ENCODE results near the gene VWA3A.
"Not testable (repeated sequence)": the region's sequence is repeated elsewhere in the genome, so short reads cannot be mapped to it uniquely, and the experiment has no call there.

VWA3A gene

DNA sequence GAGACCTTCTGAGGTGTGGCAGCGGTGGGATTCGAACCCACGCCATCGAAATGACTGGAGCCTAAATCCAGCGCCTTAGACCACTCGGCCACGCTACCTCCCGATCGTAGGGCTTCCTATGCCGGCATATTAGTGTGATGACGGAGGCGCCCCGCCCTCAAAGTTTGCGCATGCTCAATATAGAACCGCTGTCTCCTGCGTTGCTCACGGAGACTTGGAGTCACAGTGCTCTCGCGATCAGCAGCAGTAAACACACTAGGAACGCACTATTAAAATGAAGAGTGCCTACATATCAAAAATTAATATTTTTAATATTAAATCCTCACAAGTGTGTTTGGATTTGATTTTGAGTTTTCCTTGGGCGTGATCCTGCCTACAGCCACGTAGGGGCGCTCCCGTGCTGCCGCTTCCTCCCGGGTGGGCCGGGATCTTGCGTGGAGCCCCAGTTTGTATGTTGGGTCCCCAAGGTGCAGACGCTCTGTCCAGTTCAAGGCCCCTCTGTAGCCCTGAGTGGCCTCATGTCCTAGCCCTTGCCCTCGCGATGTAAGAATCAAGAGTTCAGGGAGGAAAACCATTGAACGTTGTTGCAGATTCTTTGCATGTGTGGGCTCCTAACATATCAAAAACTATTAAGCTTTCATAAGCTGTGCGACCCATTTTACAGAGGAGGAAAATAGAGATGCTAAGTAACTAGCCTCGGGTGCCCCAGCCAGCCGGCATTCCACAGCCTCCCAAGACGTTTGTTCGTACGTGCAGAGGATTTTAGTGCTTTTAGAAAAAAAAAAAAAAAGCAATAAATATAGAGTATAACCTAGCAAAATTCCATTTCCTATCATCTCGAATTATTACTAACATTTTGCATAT lies 103.6 kb downstream of the VWA3A start:
- in situ Hi-C loops (cut with MboI; ENCODE audit: low sequenced_read_pairs) = no loop called here
- H3K4me3 ChIP-seq = peak overlapping the region; percentile 47
- no peaks in the 10 kb centered on the region for H3K36me3 ChIP-seq (replicated peaks)
- H3K9me3 ChIP-seq = no peaks in the 10 kb centered on the region
- H3K27me3 ChIP-seq (ENCODE audit: low read depth) = no peaks in the 10 kb centered on the region
- peaks cover 11% of the 10 kb centered on the region for H3K4me1 ChIP-seq
- peak; percentile 60 to 91 for DNase-seq (ENCODE audit: low spot score in 2 of 2)

DNA sequence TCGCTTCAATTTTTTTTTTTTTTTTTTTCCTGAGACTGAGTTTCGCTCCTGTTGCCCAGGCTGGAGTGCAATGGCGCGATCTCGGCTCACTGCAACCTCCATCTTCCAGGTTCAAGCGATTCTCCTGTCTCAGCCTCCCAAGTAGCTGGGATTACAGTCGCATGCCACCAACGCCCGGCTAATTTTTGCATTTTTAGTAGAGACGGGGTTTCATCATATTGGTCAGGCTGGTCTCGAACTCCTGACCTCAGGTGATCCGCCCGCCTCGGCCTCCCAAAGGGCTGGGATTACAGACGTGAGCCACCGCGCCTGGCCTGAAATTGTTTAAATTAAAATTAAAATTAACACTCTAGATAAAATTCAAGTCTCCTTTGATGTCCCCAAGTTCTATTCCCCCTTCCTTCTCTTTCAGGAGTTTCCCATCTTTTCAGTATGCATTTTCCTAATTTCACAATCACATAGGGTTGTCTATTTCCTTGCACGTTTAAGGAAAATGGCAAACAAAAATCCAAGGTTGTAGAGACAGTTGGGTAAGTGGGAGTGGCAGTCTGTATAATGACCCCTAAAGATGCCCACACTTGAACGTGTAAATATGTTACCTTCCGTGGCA lies 104.3 kb downstream of the VWA3A start:
- H3K36me3 ChIP-seq (replicated peaks); H3K9me3 ChIP-seq; in situ Hi-C loops (cut with MboI; ENCODE audit: low sequenced_read_pairs); DNase-seq (ENCODE audit: low spot score in 2 of 2); H3K27me3 ChIP-seq (ENCODE audit: low read depth): not testable (repeated sequence)
- Histone ChIP-seq H3K4me3 (peak overlapping the region; percentile 47), H3K4me1 (peaks cover 10% of the 10 kb centered on the region)

DNA sequence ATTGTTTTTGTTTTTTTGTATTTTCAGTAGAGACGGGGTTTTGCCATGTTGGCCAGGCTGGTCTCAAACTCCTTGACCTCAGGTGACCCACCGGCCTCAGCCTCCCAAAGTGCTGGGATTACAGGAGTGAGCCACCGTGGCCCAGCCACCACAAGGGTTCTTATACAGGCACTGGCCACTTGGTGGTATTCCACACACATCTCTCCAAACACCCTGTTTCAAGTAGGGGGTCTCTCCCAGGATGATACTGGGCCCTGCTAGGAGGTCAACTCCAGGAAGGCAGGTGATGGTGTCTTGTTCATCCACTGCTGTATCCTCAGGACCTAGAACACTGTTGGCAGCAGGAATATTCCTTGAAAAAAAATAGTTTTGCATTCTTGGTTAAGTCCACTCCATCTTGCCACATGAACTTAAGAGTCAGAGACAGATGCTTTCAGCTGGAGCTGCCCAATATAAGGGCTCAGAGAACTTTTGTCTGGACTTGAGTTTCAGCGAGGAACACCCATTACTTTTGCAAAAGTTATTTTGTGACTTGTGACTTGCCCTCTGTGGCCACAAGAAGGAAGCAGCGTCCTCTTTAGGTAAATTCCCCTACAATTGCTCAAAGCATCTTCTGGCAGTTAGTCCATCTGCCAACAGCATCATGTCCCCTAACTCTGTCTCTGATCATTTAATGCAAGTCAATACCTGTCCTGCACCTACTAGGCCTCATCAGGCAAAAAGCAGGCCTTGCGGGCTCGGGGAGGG lies 106.4 kb downstream of the VWA3A start:
- no peak for DNase-seq (ENCODE audit: low spot score in 2 of 2)
- no peaks in the 10 kb centered on the region for H3K27me3 ChIP-seq (ENCODE audit: low read depth)
- in situ Hi-C loops (cut with MboI; ENCODE audit: low sequenced_read_pairs) = no loop called here
- H3K4me3 ChIP-seq = no peak overlapping the region
- no peaks in the 10 kb centered on the region for H3K36me3 ChIP-seq (replicated peaks)
- no peaks in the 10 kb centered on the region for H3K4me1 ChIP-seq
- no peaks in the 10 kb centered on the region; the same call in 1 of the 2 replicates for H3K9me3 ChIP-seq

DNA sequence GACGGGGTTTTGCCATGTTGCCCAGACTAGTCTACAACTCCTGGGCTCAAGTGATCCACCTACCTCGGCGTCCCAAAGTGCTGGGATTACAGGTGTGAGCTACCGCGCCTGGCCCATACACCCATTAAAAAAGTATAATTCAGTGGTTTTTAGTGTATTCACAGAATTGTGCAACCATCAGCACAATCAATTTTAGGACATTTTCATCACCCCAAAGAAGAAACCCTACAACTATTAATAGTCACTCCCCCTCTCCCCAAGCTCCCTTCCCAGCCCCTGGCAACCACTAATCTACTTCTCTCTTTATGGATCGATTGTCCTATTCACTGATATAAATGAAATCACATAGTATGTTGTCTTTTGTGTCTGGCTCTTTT lies 109.9 kb downstream of the VWA3A start:
- no peak for DNase-seq (ENCODE audit: low spot score in 2 of 2)
- H3K4me3 ChIP-seq = no peak overlapping the region
- peaks cover 2% of the 10 kb centered on the region for H3K4me1 ChIP-seq
- peaks cover 5% of the 10 kb centered on the region; the same call in 1 of the 2 replicates for H3K36me3 ChIP-seq (replicated peaks)
- H3K27me3 ChIP-seq (ENCODE audit: low read depth) = no peaks in the 10 kb centered on the region
- in situ Hi-C loops (cut with MboI; ENCODE audit: low sequenced_read_pairs) = no loop called here
- H3K9me3 ChIP-seq = no peaks in the 10 kb centered on the region; the same call in 1 of the 2 replicates

DNA sequence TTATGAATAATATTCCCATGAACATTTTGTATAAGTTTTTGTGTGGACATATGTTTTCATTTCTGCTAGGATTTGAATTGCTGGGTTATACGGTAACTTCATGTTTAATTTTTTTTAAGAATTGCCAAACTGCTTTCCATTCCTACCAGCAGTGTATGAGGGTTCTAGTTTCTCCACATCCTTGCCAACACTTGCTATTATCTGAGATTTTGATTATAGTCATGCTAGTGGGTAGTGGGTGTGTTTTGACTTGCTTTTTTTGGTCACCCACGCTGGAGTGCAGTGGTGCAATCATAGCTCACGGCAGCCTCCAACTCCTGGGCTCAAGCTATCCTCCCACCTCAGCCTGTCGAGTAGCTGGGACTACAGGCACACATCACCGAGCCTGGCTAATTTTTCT lies 110.8 kb downstream of the VWA3A start:
- Histone ChIP-seq H3K4me1 (peaks cover 2% of the 10 kb centered on the region), H3K4me3 (no peak overlapping the region), H3K9me3 (no peaks in the 10 kb centered on the region; the same call in 1 of the 2 replicates), H3K36me3 (replicated peaks) (peaks cover 5% of the 10 kb centered on the region; the same call in 1 of the 2 replicates), H3K27me3 (ENCODE audit: low read depth) (no peaks in the 10 kb centered on the region)
- no peak for DNase-seq (ENCODE audit: low spot score in 2 of 2)
- in situ Hi-C loops (cut with MboI; ENCODE audit: low sequenced_read_pairs) = no loop called here

DNA sequence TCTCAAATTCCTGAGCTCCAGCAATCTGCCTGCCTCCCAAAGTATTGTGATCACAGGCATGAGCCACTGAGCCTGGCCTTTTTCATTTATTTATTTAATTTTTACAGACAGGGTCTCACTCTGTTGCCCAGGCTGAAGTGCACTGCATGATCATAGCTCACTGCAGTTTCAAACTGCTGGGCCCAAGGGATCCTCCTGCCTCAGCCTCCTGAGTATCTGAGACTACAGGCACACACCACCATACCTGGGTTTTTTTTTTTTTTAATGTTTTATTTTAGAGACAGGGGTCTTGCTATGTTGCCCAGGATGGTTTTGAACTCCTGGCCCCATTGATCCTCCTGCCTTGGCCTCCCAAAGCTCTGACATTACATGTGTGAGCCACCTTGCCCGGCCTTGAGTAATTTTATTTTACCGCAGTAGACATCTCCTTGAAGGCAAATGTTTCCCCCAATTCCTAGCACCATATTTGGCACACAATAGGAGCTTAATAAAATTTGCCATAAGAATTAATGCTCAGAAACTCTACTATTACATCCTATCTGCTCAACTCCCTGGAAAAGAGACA lies 111.8 kb downstream of the VWA3A start:
- no peaks in the 10 kb centered on the region for H3K27me3 ChIP-seq (ENCODE audit: low read depth)
- peaks cover 2% of the 10 kb centered on the region for H3K4me1 ChIP-seq
- DNase-seq (ENCODE audit: low spot score in 2 of 2) = no peak
- no peaks in the 10 kb centered on the region; the same call in 1 of the 2 replicates for H3K9me3 ChIP-seq
- H3K4me3 ChIP-seq = no peak overlapping the region
- in situ Hi-C loops (cut with MboI; ENCODE audit: low sequenced_read_pairs) = no loop called here
- peaks cover 5% of the 10 kb centered on the region; the same call in 1 of the 2 replicates for H3K36me3 ChIP-seq (replicated peaks)

DNA sequence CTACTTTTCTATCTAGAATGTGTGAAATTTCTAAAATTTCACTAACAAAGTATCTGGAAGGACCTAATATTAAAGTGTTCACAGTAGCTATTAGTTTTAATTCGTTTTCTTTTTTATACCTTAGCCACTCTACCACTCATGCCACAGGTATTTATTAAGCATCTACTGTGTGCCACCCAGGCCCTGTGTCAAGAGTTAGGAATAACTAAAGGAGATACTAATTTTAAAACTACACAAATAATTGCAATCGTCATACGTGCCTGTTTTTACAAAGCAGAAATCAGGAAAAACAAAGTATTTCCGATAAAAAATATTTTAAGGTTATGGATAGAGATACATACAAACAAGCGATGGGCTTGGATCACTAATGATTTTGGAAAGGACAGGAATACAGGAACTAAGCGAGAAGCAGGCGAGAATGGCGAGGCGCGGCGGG lies 113.3 kb downstream of the VWA3A start:
- Histone ChIP-seq H3K4me1 (peaks cover 2% of the 10 kb centered on the region), H3K36me3 (replicated peaks) (peaks cover 8% of the 10 kb centered on the region; the same call in 1 of the 2 replicates), H3K4me3 (peak overlapping the region; percentile 95), H3K27me3 (ENCODE audit: low read depth) (no peaks in the 10 kb centered on the region), H3K9me3 (no peaks in the 10 kb centered on the region; the same call in 1 of the 2 replicates)
- no peak for DNase-seq (ENCODE audit: low spot score in 2 of 2)
- in situ Hi-C loops (cut with MboI; ENCODE audit: low sequenced_read_pairs) = loop anchor here (5.0 kb wide), 1 partner anchor 87 kb away; no protein-coding TSS in a partner anchor

DNA sequence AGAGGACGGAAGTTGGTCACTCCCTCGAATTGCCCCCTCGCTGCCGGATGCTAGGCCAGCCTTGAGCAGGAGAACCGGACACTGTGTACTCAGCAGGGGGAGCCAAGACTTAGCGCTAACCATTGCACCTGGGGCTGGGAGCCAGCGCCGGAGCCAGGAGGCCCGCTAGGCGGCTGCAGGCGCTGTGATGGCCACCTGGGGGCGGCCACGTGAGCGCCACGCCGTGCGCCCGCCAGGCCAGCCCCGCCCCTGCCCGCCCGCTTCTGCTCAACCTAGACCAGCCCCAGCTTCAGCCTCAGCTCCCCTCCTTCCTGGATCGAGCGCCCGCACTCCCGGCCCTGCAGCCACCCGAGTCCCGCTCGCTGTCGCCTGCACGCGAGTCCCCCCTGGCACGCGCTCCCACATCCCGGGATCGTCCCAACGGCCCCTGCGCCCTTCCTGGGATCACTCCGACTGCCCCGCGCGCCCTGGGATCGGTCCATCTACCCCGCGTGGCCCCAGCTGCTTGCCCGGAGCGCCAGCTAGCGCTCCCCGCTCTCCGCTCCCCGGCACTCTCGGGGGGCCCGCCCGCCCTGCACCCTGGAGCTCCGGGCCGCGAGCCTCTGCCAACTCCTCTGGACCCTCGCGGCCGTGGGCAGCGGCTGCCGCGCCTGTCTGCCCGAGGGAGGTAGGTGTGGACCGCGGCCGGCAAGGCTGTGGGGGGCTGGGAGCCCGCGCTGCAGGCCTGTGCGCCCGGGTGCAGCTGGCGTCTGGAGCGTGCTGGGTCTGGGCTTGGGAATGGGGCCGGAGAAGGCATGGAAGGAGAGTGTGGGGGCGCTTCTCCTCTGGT lies 113.9 kb downstream of the VWA3A start, which contains the start of gene EEF2K:
TSS of gene EEF2K (plus strand) at position 266 of the 829 bp plus-strand sequence. CDS start 19,452 bp downstream, outside the sequence.
- DNase-seq (ENCODE audit: low spot score in 2 of 2) = peak; percentile 94
- H3K4me1 ChIP-seq = peaks cover 2% of the 10 kb centered on the region
- H3K4me3 ChIP-seq = peak within 1 kb of the TSS; percentile 95
- in situ Hi-C loops (cut with MboI; ENCODE audit: low sequenced_read_pairs) = loop anchor here (5.0 kb wide), 1 partner anchor 86 kb away; no protein-coding TSS in a partner anchor
- no peaks in the 10 kb centered on the region for H3K27me3 ChIP-seq (ENCODE audit: low read depth)
- H3K36me3 ChIP-seq (replicated peaks) = peaks cover 12% of the 10 kb centered on the region; the same call in 1 of the 2 replicates
- no peaks in the 10 kb centered on the region; the same call in 1 of the 2 replicates for H3K9me3 ChIP-seq
